ENCODE data around the gene LILRA2.
"Not testable (repeated sequence)": the region's sequence is repeated elsewhere in the genome, so short reads cannot be mapped to it uniquely, and the experiment has no call there.

The LILRA2 gene

GRCh38 chr19:54573330-54573872, at the start of gene LILRA2:
LILRA2 (plus strand) TSS chr19:54573790; CDS start chr19:54573879, 89 bp downstream.
- no peak for DNase-seq

DNA sequence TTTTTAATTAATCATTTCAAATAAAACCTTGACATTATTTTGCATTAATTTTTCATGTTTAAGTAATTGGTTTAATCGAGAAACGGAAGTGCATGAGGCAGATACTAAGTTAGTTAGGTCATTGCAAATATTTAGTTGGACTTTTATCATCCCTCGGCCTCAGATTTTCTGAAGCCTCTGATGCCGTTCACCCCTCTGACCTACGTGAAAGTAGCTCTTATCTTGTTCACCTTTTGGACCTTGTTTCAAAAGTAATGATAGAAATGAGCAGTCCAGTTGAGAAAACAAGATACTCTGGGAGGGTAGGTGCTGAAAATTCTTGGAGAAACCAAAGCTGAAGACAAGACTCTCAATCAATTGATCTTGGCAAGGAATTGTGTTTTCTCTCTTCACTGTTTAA, 48.0 kb upstream of the LILRA2 start:
- DNase-seq, result no peak

DNA sequence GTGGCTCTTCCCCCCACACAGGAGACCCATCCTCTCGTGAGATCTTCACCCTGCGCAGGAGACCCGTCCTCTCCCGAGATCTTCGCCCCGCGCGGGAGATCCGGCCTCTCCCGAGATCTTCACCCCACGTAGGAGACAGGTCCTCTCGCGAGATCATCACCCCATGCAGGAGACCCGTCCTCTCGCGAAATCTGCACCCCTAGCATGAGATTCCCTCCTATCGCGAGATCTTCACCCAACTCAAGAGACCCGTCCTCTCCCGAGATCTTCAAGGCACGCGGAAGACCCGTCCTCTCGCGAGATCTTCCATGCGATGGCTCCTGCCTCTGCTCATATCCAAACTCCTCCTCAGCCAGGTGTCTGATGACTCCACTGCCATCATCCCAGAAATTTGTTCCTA, 46.6 kb upstream of the LILRA2 start:
- no peak for DNase-seq

DNA sequence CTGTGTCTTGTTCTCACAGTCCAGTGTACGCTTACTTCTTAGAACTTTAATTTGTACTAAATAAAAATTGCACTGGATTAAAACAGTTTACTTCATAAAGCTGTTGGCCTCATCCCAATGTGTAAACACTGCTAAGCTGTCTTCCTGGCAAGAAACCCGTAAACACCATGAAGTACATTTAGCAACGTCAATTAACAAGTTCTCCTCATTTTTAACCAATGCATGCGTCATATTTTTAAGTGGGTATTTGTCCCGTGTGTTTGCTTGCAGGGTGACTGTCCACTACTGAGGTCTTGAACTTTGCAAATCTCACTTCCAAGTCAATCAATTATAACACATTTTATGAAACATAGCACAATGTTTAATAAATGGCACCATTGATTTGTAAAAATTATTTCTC, 42.7 kb upstream of the LILRA2 start:
- no peak for DNase-seq

DNA sequence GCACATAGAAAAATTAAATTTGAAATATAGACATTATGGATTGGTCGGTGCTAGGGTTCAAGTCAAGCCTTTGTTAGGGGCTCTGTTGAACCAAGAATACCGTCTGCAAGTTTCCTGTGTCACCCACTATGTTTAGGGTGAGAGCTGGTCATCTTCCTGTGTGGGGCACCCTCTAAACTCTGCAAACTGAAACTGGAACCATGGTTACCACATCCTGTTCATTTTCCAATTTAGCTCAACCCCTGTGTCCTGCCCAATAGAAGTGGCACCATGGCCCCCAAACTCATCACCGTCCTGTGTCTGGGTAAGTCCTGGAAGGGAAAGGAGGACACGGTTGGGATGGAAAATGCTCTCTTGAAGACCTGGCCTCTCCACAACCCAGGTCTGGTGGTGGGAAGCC, 41.1 kb upstream of the LILRA2 start:
- DNase-seq, result no peak

DNA sequence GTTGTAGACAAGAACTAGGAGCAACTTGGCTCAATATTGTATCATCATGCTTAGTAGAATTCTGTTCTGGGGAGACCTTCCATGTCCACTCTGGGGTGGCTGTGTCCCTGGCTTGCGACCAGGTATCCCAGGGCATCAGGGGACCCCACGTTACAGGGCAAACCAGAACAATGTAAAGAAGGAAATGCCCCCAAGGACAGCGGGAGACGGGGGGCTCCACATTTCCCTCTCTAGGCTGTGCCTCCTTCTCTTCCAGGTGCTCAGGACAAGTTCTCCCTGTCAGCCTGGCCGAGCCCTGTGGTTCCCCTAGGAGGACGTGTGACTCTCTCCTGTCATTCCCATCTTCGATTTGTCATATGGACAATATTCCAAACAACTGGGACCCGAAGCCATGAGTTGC, 40.1 kb upstream of the LILRA2 start:
- no peak for DNase-seq

DNA sequence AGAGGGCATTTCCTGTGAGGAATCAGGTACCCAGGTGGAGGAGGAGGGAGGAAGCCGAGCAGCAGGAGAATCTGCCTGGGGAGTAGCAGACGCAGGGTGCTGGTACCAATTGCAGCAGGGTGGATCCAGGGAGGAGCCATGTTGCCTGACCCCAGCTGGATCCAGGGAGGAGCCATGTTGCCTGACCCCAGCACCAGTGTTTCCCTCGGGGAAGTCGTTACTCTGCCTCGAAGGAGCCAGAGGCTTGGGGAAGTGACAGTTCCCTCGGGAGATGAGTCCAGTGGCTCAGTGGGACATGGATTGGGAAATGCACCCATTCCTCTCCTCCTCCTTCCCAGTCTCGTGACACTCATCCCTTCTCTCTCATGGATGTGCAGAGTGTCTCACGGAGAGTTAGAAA, 39.4 kb upstream of the LILRA2 start:
- DNase-seq, result no peak

DNA sequence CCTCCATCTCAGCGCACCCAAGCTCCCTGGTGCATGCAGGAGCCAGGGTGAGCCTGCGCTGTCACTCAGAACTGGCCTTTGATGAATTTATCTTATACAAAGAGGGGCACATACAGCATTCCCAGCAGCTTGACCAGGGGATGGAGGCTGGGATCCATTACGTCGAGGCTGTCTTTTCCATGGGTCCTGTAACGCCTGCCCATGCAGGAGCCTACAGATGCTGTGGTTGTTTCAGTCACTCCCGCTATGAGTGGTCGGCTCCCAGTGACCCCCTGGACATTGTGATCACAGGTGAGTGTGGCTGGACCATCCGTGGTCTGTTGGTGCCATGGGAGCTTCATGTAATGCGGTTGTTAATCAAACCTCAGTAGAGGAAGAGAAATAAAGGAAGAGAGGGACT, 38.0 kb upstream of the LILRA2 start:
- DNase-seq, result no peak

DNA sequence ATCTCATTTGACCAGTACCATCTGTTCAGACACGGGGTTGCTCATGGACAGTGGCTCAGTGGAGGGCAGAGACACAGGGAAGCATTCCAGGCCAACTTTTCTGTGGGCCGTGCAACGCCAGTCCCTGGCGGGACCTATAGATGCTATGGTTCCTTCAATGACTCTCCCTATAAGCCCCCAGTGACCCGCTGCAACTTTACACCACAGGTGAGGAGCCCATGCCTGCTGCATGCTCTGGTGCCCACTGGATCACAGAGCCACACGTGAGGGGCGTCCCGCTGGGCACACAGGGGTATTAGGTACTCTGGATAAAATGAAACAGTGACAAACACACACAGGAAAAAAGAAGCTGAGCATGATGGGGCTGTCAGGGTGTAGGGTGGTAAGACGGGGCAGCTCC, 36.6 kb upstream of the LILRA2 start:
- no peak for DNase-seq

- DNase-seq, result no peak
Observed at GRCh38 chr19:54541712-54542111, 31.9 kb upstream of the LILRA2 start.

DNA sequence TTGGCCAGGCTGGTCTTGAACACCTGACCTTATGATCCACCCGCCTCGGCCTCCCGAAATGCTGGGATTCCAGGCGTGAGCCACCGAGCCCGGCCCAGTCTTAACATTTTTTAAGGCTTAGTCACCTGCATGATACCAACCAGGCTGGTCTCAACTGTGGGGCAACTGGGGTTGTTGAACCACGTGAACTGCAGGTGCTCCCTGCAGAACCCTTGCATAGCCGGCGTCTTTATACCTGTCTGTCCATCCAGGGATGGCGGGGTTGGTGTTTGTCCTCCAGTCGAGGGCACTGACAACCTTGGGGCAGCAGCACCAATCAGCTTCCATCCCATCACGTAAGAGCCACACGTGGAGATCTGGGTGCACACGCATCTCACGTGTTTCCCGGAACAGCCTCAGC, 24.8 kb upstream of the LILRA2 start:
- no peak for DNase-seq

GRCh38 chr19:54549224-54549623, 24.4 kb upstream of the LILRA2 start:
- no peak for DNase-seq

DNA sequence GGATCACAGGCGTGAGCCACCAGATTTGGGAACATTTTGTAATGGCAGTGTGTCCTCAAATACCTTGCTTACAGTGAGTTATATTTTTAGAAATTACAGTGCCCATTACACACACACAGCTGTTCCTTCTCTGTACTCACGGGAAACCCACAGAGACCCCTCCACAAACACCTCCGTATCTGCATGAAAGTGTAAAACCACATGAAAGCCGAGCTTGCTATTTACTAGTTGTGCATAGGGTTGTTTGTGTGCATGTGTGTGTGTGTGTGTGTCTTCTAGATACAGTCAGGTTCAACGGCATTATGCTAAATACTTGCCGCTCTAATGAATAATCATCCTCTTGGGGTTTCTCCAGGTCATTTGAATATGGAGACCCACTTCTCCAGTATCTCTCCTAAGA, 22.3 kb upstream of the LILRA2 start:
- DNase-seq, result no peak

GRCh38 chr19:54551950-54552912, 21.4 kb upstream of the LILRA2 start:
- no peak for DNase-seq

DNA sequence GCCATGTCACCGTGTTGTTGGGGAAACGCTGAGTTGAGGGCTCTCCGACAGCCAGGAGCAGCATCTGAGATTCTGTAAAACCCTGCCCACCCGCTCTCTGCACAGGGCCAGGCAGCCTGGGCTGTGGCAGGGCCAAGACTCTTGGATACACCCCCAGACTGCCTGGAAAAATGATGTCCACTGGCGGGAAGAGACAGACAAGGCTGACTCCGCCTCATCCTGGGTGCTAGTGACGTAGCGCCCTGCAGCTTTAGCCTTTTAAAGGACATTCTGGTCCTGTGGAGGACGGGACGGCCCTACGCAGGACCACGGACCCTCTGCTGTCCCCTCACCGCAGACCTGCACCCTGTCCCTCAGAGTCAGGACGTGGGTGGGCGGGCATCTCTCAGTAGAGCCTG, 20.7 kb upstream of the LILRA2 start:
- no peak for DNase-seq

DNA sequence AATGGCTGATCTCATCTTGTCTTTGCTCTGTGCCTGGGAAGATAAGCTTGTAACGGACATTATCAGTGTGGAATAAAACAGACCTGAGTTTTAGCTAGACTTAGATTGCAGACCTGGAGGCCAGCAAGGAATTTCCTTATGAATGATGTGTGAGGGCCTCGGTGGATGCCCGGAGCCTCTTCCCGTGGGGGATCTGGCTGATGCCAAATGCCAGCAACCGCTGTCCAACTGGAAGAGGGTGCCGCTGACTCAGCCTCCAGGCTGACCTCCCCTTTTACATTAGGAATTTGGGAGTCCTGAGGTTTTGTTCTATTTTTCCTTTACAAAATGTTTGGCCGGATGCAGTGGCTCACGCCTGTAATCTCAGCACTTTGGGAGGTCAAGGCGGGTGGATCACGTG, 19.6 kb upstream of the LILRA2 start:
- no peak for DNase-seq

- no peak for DNase-seq
Observed at GRCh38 chr19:54554896-54555295, 18.7 kb upstream of the LILRA2 start.

GRCh38 chr19:54556194-54556593, 17.4 kb upstream of the LILRA2 start:
- DNase-seq, result no peak

- no peak for DNase-seq
Observed at GRCh38 chr19:54558339-54558738, 15.3 kb upstream of the LILRA2 start.

DNA sequence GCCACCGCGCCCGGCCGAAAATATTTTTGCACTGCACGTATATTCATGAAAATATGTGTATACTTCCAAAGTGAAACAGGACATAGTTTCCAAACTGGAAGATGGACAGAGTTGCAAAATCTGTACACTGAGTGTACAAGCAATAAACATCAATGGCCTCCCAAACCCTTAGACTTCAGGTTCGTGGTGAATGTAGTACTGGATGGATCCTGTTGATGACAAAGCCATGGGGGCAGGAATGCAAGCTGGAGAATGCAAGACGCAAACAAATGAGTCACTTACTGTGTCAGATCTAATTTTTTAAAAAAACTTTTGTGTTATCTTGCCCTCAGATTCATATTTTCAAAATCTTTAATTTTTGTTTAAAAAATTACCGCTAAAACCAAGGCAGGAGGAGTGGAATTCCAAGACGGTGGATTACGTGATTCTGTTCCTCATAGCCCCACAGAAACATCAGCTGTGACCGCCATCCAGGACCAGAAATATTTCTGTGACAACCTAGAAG, 12.7 kb upstream of the LILRA2 start:
- no peak for DNase-seq

DNA sequence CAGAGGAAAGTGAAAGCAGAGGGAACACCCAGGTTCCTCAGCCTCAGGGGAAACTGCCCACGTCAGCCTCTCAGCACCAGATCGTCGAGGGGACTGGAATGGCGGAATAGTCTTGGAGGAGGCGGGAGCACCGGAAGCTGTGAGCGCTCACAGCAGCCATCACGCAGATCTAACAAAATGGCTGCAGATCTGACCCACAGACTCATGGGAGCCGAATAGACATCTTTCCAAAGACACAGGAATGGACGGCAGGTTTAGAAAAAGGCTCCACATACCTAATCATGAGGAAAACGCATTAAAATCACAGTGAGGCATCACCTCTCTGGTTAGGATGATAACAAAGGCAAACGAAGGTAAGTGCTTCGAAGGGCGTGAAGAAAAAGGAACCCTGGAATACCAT, 11.8 kb upstream of the LILRA2 start:
- no peak for DNase-seq

DNA sequence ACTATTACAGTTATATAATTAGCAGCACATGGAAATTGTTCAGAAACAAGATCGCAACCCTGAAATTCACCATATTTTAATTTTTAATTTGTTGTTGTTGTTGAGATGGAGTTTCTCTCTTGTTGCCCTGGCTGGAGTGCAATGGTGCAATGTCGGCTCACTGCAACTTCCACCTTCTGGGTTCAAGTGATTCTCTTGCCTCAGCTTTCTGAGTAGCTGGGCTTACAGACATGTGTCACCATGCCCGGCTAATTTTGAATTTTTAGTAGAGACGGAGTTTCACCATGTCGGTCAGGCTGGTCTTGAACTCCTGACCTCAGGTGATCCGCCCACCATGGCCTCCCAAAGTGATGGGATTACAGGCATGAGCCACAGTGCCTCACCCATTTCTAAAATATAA, 10.4 kb upstream of the LILRA2 start:
- DNase-seq, result not testable (repeated sequence)

DNA sequence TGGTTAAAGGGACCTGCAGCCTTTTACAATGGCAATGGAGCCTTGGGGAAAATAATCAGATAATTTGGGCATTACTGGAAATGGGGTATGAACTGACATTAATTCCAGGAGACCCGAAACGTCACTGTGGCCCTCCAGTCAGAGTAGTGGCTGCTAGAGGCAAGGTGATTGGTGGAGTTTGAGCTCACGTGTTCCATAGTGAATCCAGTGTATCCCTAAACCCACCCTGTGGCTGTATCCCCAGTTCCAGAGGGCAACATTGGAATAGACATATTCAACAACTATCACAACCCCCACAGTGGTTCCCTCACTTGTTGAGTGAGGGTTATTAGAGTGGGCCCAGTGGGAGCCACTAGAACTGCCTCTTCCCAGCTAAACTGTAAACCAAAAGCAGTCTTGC, 3.3 kb upstream of the LILRA2 start:
- no peak for DNase-seq

Measured in femur (tissue), 1 donor.